Measurements from ENCODE around the gene PARP8.
"Not testable (repeated sequence)": the region's sequence is repeated elsewhere in the genome, so short reads cannot be mapped to it uniquely, and the experiment has no call there.

PARP8 gene

GRCh38 chr5:50666261-50667022 lies at the start of gene PARP8:
PARP8 (plus strand) TSS chr5:50666637; CDS start chr5:50667096, 459 bp downstream.
- Mint-ChIP-seq H3K27ac (peak within 1 kb of the TSS; percentile 95), H3K4me3 (peak within 1 kb of the TSS; percentile 94), H3K4me1 (ENCODE audit: low read depth) (peaks cover 37% of the 10 kb centered on the region), H3K27me3 (no peaks in the 10 kb centered on the region), H3K9me3 (no peaks in the 10 kb centered on the region), H3K36me3 (ENCODE audit: low read depth) (peaks cover 20% of the 10 kb centered on the region)
- intact Hi-C loops (cut with micrococcal nuclease) = loop anchor here (5.0 to 10.0 kb wide), 4 partner anchors 52 to 224 kb away; partner anchors contain the start of gene EMB

GRCh38 chr5:50623666-50624065 lies 42.8 kb upstream of the PARP8 start:
- Mint-ChIP-seq H3K36me3 (ENCODE audit: low read depth) (no peaks in the 10 kb centered on the region), H3K4me1 (ENCODE audit: low read depth) (peaks cover 7% of the 10 kb centered on the region), H3K9me3 (peaks cover 15% of the 10 kb centered on the region), H3K4me3 (no peak overlapping the region), H3K27ac (no peak overlapping the region), H3K27me3 (peaks cover 4% of the 10 kb centered on the region)
- intact Hi-C loops (cut with micrococcal nuclease) = no loop called here

- Mint-ChIP-seq H3K4me1 (ENCODE audit: low read depth) (peaks cover 11% of the 10 kb centered on the region), H3K27ac (peak overlapping the region; percentile 74)
- H3K4me3 Mint-ChIP-seq; H3K9me3 Mint-ChIP-seq; H3K27me3 Mint-ChIP-seq; H3K36me3 Mint-ChIP-seq (ENCODE audit: low read depth); intact Hi-C loops (cut with micrococcal nuclease): not testable (repeated sequence)
Observed at GRCh38 chr5:50634866-50635265, 31.6 kb upstream of the PARP8 start.

- intact Hi-C loops (cut with micrococcal nuclease); H3K4me3 Mint-ChIP-seq; H3K27ac Mint-ChIP-seq; H3K36me3 Mint-ChIP-seq (ENCODE audit: low read depth); H3K27me3 Mint-ChIP-seq; H3K9me3 Mint-ChIP-seq: not testable (repeated sequence)
- H3K4me1 Mint-ChIP-seq (ENCODE audit: low read depth) = peaks cover 16% of the 10 kb centered on the region
Observed at GRCh38 chr5:50637576-50637975, 28.9 kb upstream of the PARP8 start.

GRCh38 chr5:50646591-50646990 lies 19.8 kb upstream of the PARP8 start:
- intact Hi-C loops (cut with micrococcal nuclease) = no loop called here
- Mint-ChIP-seq H3K4me3 (no peak overlapping the region), H3K36me3 (ENCODE audit: low read depth) (no peaks in the 10 kb centered on the region), H3K27me3 (no peaks in the 10 kb centered on the region), H3K9me3 (peaks cover 7% of the 10 kb centered on the region), H3K4me1 (ENCODE audit: low read depth) (peaks cover 30% of the 10 kb centered on the region), H3K27ac (no peak overlapping the region)

GRCh38 chr5:50647726-50648125 lies 18.7 kb upstream of the PARP8 start:
- Mint-ChIP-seq H3K36me3 (ENCODE audit: low read depth) (no peaks in the 10 kb centered on the region), H3K4me3 (no peak overlapping the region), H3K9me3 (peaks cover 2% of the 10 kb centered on the region), H3K4me1 (ENCODE audit: low read depth) (peaks cover 24% of the 10 kb centered on the region), H3K27ac (peak overlapping the region; percentile 55), H3K27me3 (no peaks in the 10 kb centered on the region)
- intact Hi-C loops (cut with micrococcal nuclease) = no loop called here

- Mint-ChIP-seq H3K4me1 (ENCODE audit: low read depth) (peaks cover 38% of the 10 kb centered on the region), H3K9me3 (peaks cover 9% of the 10 kb centered on the region), H3K36me3 (ENCODE audit: low read depth) (no peaks in the 10 kb centered on the region), H3K27ac (no peak overlapping the region), H3K27me3 (no peaks in the 10 kb centered on the region), H3K4me3 (no peak overlapping the region)
- intact Hi-C loops (cut with micrococcal nuclease) = no loop called here
Observed at GRCh38 chr5:50653946-50654345, 12.5 kb upstream of the PARP8 start.

GRCh38 chr5:50655067-50655809 lies 11.2 kb upstream of the PARP8 start:
- Mint-ChIP-seq H3K4me1 (ENCODE audit: low read depth) (peaks cover 31% of the 10 kb centered on the region), H3K4me3 (no peak overlapping the region), H3K27ac (peak overlapping the region; percentile 14), H3K36me3 (ENCODE audit: low read depth) (no peaks in the 10 kb centered on the region), H3K9me3 (peaks cover 9% of the 10 kb centered on the region), H3K27me3 (no peaks in the 10 kb centered on the region)
- intact Hi-C loops (cut with micrococcal nuclease) = no loop called here

GRCh38 chr5:50655810-50656205 lies 10.6 kb upstream of the PARP8 start:
- no peak overlapping the region for H3K4me3 Mint-ChIP-seq
- peaks cover 9% of the 10 kb centered on the region for H3K9me3 Mint-ChIP-seq
- H3K36me3 Mint-ChIP-seq (ENCODE audit: low read depth) = no peaks in the 10 kb centered on the region
- intact Hi-C loops (cut with micrococcal nuclease) = no loop called here
- peak overlapping the region; percentile 14 for H3K27ac Mint-ChIP-seq
- H3K4me1 Mint-ChIP-seq (ENCODE audit: low read depth) = peaks cover 31% of the 10 kb centered on the region
- H3K27me3 Mint-ChIP-seq = no peaks in the 10 kb centered on the region

GRCh38 chr5:50657044-50657443 lies 9.4 kb upstream of the PARP8 start:
- no peaks in the 10 kb centered on the region for H3K27me3 Mint-ChIP-seq
- peak overlapping the region; percentile 15 for H3K27ac Mint-ChIP-seq
- H3K4me3 Mint-ChIP-seq = no peak overlapping the region
- H3K9me3 Mint-ChIP-seq = peaks cover 9% of the 10 kb centered on the region
- H3K36me3 Mint-ChIP-seq (ENCODE audit: low read depth) = no peaks in the 10 kb centered on the region
- intact Hi-C loops (cut with micrococcal nuclease) = no loop called here
- H3K4me1 Mint-ChIP-seq (ENCODE audit: low read depth) = peaks cover 31% of the 10 kb centered on the region

GRCh38 chr5:50658246-50658645 lies 8.2 kb upstream of the PARP8 start:
- peaks cover 9% of the 10 kb centered on the region for H3K9me3 Mint-ChIP-seq
- H3K27ac Mint-ChIP-seq = peak overlapping the region; percentile 27
- no peak overlapping the region for H3K4me3 Mint-ChIP-seq
- intact Hi-C loops (cut with micrococcal nuclease) = no loop called here
- H3K4me1 Mint-ChIP-seq (ENCODE audit: low read depth) = peaks cover 33% of the 10 kb centered on the region
- H3K36me3 Mint-ChIP-seq (ENCODE audit: low read depth) = no peaks in the 10 kb centered on the region
- no peaks in the 10 kb centered on the region for H3K27me3 Mint-ChIP-seq

- no peaks in the 10 kb centered on the region for H3K27me3 Mint-ChIP-seq
- H3K9me3 Mint-ChIP-seq = no peaks in the 10 kb centered on the region
- peaks cover 20% of the 10 kb centered on the region for H3K36me3 Mint-ChIP-seq (ENCODE audit: low read depth)
- intact Hi-C loops (cut with micrococcal nuclease) = loop anchor here (10.0 kb wide), 2 partner anchors 49 to 149 kb away; no protein-coding TSS in a partner anchor
- H3K4me1 Mint-ChIP-seq (ENCODE audit: low read depth) = peaks cover 27% of the 10 kb centered on the region
- peak overlapping the region; percentile 66 for H3K27ac Mint-ChIP-seq
- H3K4me3 Mint-ChIP-seq = no peak overlapping the region
Observed at GRCh38 chr5:50663636-50664035, 2.8 kb upstream of the PARP8 start.

GRCh38 chr5:50665091-50665490 lies 1.3 kb upstream of the PARP8 start:
- no peaks in the 10 kb centered on the region for H3K27me3 Mint-ChIP-seq
- H3K27ac Mint-ChIP-seq = peak overlapping the region; percentile 95
- H3K36me3 Mint-ChIP-seq (ENCODE audit: low read depth) = peaks cover 20% of the 10 kb centered on the region
- no peak overlapping the region for H3K4me3 Mint-ChIP-seq
- intact Hi-C loops (cut with micrococcal nuclease) = loop anchor here (5.0 to 10.0 kb wide), 4 partner anchors 50 to 223 kb away; partner anchors contain the start of gene EMB
- H3K4me1 Mint-ChIP-seq (ENCODE audit: low read depth) = peaks cover 27% of the 10 kb centered on the region
- no peaks in the 10 kb centered on the region for H3K9me3 Mint-ChIP-seq

- H3K27me3 Mint-ChIP-seq, H3K9me3 Mint-ChIP-seq: not testable (repeated sequence)
- H3K27ac Mint-ChIP-seq = peak overlapping the region; percentile 95
- H3K36me3 Mint-ChIP-seq (ENCODE audit: low read depth) = peaks cover 20% of the 10 kb centered on the region
- intact Hi-C loops (cut with micrococcal nuclease) = loop anchor here (5.0 to 10.0 kb wide), 4 partner anchors 51 to 223 kb away; partner anchors contain the start of gene EMB
- peak overlapping the region; percentile 94 for H3K4me3 Mint-ChIP-seq
- peaks cover 31% of the 10 kb centered on the region for H3K4me1 Mint-ChIP-seq (ENCODE audit: low read depth)
Observed at GRCh38 chr5:50665761-50666202, 655 bp upstream of the PARP8 start.
